ENCODE data around the gene COMMD7.

Gene COMMD7

GRCh38 chr20:32681175-32682084 lies 61.8 kb downstream of the COMMD7 start:
- DNase-seq = peak; percentile 48

- DNase-seq = no peak
Observed at GRCh38 chr20:32680544-32681174, 62.6 kb downstream of the COMMD7 start.

DNA sequence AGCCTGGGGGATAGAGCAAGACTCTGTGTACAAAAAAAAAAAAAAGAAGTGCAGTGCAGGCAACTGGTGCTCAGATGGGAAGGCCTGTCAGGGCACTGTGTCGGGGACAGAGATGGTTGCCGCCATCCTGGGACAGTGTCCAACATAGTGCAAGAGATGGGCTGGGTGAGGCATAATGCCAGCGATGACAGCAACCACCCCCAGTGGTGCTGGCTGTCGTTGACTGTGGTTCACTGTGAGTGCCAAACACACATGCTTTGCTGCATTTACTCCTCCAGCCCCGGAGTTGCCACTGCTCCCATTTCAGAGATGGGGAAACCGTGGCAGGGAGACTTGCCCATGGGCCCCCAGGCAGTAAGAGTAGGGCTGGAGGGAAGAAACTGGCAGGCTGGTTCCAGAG lies 64.3 kb downstream of the COMMD7 start:
- DNase-seq = no peak

GRCh38 chr20:32675223-32675975 lies 67.9 kb downstream of the COMMD7 start:
- DNase-seq = no peak

- DNase-seq = peak; percentile 19
Observed at GRCh38 chr20:32674362-32674789, 68.9 kb downstream of the COMMD7 start.

- no peak for DNase-seq
Observed at GRCh38 chr20:32672982-32673851, 70.0 kb downstream of the COMMD7 start.

DNA sequence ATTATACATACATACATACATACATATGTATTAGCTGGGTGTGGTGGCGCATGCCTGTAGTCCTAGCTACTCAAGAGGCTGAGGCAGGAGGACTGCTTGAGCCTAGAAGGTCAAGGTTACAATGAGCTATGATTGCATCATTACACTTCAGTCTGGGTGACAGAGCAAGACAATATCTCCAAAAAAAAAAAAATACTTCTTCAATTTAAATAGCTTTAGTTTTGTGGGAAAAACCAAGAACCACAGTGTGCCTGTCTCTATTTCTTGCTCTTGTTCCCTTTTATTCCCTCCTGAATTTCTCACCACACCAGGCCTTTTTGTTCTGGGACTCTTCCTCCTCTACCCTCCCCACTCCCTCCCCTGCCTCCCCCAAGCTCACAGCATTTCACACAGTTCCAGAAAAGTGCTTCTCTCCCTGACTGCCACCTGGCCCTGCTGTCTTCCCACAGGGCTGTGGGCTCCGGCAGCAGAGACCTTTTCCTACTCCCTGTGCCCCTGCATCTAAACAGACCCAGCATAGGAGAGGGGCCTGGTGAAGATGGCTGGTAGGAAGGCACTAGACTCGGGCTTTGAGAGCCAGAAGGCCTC lies 70.8 kb downstream of the COMMD7 start:
- DNase-seq = no peak

- DNase-seq = no peak
Observed at GRCh38 chr20:32670773-32671455, 72.4 kb downstream of the COMMD7 start.

DNA sequence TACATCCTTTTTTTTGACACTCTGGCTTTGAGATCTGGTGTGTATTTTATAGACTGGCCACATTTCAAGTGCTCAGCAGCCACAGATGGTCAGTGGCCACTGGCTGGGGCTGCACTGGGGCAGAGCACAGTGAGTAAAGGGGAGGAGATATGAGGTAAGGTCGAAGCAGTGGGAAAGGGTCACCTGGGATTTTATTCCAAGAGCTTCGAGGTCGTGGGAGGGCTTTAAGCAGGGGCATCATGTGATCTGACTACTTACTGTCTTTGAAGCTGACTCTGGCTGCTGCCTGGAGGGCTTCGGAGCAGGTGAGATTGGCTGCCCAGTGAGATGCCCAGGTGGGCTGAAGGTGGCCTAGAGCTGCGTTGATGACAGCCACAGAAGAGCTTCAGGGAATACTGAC lies 76.2 kb downstream of the COMMD7 start:
- no peak for DNase-seq

DNA sequence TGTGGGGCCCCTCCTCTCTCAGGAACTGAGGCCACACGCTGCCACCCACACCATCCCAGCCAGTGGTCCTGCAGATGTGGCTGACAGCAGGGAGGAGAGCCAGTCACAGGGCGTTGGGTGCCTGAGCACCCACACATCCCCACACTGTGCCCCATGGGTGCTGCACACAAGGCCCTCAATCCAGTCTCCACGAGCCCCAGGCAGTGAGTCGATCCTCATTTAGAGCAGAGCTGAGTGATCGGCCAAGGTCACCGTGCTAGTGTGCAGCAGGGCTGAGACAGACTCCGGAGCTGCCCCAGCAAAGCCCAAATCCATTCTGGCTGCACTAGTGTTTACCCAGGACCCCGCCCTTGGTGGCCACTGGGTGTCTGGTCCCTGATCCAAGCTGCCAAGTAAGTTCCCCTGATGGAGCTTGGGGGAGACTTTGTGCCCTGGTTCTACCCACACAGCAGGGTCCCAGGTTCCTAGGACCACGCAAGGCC lies 78.5 kb downstream of the COMMD7 start:
- DNase-seq = no peak

GRCh38 chr20:32664012-32664677 lies 79.1 kb downstream of the COMMD7 start:
- DNase-seq = no peak

DNA sequence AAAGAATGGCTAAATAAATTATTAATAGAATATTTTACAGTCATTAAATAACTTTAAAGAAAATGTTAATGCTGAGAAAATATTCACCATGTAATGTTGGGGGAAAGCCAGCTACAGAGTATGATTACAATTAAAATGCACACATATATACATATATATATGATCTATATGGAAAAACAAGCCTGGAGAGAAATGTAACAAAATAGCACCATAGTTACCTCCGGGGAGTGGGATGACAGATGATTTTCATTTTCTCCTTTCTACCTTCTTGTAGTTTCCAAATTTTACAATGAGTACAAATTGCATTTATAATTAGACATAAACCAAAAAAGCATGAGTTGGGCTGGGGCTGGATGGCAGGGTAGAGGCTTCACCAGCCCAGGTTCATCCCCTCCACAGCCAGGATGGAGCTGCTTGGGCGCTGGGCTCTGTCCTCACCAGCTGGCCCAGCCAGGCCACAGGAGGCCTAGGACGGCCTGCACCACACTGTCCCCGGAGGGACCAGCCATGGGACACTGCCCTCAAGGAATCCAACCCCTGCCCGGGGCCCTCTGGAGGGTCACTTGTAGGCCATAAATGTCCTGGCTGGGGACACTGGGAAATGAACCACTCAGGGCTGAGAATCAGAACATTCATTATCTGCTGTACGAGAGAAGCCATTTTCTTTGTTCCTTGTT lies 79.8 kb downstream of the COMMD7 start:
- DNase-seq = no peak

GRCh38 chr20:32661820-32662528 lies 81.3 kb downstream of the COMMD7 start:
- no peak for DNase-seq

DNA sequence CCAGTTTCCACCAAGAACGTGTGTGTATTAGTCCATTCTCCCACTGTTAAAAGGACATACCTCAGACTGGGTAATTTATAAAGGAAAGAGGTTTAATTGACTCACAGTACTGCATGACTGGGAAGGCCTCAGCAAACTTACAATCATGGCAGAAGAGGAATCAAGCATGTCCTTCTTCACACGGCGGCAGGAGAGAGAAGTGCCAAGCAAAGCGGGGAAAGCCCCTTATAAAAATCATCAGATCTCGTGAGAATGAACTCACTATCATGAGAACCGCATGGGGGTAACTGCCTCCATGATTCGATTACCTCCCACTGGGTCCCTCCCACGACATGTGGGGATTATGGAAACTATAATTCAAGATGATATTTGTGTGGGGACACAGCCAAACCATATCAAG lies 82.6 kb downstream of the COMMD7 start:
- no peak for DNase-seq

GRCh38 chr20:32656827-32657226 lies 86.4 kb downstream of the COMMD7 start:
- no peak for DNase-seq

DNA sequence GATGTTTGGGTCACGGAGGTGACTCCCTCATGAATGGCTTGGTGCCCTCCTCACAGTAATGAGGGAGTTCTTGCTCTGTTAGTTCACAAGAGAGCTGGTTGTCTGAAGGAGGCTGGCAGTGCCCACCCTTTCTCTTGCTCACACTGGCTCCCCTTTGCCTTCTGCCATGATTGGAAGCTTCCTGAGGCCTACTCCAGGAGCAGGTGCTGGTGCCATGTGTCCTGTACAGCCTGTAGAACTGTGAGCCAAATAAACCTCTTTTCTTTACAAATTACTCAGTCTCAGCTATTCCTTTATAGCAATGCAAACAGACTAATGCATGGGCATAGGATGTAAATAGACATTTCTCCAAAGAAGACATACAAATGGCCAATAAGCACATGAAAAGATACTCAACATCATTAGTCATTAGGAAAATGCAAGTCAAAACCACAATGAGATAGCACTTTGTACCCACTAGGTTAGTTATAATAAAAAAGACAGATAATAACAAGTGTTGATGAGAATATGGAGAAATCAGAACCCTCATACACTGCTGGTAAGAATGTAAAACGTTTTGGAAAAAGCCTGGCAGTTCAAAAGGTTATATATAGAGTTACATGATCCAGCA lies 87.3 kb downstream of the COMMD7 start:
- DNase-seq = no peak

DNA sequence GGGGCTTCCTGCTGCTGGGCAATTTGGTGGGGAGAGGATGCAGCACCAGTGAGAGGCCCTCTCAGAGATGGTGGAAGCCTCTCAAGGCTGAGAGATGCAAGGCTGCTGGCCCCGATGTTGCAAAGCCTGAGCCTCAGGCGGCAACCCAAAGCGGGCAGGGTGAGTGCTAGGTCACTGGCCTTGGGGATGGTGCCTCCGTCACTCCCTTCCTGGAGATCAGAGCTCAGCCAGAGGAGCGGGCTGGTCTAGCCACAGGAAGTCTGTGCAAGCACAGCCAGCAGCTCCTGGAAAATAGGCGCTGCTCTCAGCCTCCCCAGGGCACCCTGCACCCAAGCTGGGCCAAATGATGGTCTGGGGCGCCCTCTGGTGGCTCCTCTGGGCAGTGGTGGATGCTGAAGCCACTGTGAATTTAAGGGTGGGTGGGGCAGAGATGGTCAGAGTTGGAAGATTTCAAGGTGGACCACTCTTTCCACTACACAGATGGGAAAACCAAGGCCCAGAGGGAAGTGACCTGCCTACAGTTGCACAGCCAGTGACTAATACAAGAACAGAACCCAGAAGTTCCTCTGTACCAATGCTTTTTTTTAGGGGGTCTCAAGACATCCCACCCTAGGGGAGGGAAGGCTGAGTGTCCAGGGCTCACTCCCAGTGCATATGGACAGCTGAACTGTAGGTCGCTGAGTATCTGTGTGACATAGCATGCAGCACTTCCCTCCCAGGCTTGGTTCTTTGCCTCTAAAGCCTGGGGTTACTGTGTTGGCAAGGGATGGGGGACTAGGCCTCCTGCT lies 90.3 kb downstream of the COMMD7 start:
- DNase-seq = peak; percentile 75

Data from right kidney (tissue), 1 donor.